Fibroblast of skin of right biceps (primary cell): ENCODE measurements around the gene KIF2A.
A peak's percentile ranks its signal among the peaks of the same experiment; 100 is the strongest.
"Not testable (repeated sequence)": the region's sequence is repeated elsewhere in the genome, so short reads cannot be mapped to it uniquely, and the experiment has no call there.

Source experiments
- DNase-seq: peaks from one replicate; pipeline ENCODE4 v3.0.0-alpha.2; 2013

The KIF2A gene

DNA sequence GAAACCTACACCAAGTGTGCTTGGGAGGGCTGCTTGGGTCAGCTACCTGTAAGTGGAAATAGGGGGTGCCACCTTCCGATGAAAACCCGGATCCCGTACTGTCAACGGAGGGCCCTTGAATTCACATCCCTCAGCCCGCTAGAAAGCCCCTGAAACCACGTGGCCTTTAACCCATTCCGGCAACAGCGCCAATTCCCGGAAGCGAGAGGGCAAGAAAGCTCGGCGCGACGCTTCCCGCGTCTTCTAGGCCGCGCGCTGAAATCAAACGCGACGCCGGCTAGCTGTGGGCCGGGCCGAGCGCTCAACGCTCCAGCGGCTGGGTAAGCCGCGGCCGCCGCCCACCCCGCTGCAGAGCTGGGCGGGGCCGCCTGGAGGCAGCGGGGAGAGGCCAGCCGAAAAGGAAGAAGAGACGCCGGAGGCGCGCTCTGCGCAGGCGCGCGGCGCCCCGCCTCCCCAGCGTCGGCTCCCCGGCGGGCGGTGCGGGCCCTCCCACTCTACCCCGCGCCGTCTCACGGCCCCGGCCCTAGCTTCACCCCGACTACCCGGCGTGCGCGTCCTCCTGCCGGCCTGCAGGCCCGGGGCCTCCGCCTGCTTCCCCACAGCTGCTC is at the start of gene KIF2A:
Gene KIF2A (plus strand): TSS at position 492 of the 608 bp plus-strand sequence. CDS start 267 bp downstream, outside the sequence.
- DNase-seq = peak; percentile 95

DNA sequence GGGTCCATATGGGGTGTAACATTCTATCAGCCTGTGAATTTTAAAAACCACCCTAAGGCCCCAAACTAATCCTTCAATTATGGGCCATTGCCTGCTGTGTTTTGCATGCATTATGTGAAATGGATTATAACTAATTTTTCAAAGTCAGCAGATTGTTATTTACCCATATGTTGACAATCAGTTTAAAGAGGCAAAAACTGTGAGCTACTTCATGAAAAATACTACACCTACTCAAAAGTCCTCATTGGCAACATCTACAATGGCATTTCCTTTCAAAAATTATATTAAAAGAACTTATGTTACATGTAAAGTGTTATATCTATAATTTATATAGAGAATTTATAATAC is 49.0 kb upstream of the KIF2A start:
- no peak for DNase-seq

DNA sequence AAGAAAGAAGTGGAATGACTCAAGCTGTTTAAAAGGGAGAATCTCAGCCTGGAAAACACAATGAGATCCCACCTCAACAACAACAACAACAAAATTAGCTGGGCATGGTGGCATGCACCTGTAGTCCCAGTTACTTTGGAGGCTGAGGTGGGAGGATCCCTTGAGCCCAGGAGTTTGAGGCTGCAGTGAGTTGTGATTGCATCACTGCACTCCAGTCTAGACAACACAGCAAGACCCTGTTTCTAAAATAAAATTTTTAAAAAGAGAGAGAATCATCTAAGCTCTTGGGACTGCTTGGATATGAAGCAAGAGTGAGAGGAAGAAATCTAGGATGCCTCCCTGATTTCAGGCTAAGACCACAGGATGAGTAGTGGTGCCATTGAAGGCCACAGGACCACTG is 47.4 kb upstream of the KIF2A start:
- no peak for DNase-seq

DNA sequence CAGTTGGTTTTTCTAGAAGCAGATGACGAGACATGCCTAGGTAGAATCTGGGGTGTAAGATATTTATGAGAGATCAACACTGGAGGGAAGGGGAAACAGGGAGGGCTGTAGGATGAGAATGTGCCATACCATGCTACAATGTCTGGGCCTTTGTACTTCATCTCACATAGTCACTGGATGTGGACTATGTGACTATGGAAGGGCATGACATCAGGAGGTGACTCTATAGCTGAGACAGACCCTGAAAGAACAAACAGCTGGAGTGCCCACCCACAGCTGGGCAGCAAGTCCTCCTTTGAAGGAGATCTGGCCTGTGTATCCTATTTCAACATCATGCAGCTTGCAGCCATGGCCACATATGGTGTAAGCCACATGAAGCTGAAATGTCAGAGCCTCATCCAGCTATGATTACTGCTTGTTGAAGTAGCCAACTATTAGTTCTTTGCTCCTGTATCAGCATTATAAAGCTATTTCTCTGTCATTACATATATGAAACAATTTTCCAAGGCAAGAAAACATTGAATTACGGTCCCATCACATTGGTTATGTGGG is 46.2 kb upstream of the KIF2A start:
- no peak for DNase-seq

DNA sequence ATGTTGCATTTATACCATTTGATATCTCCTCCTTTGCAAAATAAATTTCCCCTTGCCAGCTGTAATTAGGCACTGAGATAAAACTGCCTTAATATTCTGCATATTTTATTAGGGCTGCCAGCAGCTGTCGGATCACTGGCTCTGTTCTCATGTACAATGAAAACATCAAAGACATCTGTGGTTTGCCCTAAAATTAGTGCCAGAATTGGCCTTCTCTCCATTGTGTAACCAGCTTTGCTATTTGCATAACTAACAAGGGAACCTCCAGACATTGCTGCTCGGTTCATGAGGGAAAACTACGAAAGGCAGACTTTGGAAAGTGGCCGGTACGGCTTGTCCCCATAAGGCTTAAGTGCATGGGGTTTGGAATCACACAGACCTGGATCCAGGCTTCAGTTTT is 45.5 kb upstream of the KIF2A start:
- DNase-seq = no peak

DNA sequence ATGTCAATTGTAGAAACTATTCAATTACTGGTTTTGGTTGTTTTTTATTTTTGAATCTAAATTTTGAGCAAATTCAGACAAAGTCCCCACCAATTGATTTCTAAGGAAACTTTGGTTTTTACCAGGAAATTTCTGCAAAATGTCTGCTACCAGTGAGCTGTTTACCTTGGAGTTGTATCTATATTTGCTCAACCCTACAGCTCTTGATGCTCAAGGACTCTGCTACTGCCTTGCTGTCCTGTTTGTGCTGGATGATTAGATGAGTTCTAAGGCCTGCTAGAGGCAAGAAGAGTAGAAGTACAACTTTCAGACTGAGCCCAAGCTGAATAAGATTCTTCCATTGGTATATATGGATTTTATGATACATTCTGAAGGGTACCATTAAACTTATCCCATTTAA is 42.6 kb upstream of the KIF2A start:
- no peak for DNase-seq

DNA sequence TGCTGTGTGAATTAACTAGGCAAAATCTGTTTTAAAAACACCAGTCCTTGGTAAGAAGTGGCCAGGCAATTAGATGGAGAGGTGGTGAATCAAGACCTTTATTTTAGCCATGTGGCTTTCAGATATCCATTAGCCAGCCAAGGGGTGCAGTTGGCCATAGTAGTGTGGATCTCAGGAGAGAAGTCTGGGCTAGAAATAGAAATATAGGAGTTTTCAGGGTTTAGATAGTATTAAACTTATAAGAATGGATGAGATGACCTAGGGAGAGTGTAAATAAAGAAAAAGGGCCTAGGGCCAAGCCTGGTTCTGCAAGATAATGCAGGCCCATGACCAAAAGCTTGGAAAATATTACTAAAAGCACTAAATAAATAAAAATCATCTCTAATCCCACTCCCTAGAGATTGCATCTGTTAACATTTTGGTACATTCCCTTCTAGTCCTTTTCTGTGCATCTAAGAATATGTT is 40.3 kb upstream of the KIF2A start:
- no peak for DNase-seq

DNA sequence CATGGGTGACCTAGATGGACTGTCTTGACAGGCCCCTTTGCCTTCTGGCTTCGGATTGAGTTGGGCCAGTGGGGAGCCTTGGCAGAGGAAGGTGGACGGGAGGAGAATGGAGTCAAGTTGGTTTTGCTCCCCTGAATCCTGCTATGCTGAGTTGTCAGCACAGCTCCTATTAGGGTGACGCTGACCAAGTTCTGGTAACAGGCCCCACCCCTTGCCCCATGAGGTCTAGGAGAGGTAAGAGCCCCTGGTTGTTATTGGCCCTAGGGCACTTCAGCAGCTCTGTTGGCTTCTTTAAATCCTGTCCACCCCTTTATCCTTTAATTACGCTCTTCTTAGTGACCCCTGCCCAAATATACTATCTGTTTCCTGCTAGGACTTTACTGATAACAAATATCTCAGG is 39.4 kb upstream of the KIF2A start:
- no peak for DNase-seq

DNA sequence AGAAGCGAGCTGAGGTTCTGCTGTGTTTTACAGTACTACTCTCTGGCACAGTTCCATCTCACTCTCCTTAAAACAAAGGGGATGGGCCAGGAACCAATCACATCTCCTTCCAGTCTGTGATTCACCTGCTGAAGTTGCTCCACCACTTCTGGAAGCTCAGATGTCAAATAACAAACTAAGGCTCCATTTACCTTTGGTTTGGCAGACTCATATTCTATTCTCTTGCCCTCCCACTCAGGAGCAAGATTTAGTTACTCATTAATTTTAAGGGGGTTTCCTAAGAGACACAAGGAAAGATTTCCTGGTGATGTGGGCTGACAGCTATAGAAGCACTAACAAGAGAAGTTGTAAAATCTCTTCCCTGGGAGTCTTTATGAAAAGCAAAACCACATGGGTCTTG is 37.8 kb upstream of the KIF2A start:
- no peak for DNase-seq

DNA sequence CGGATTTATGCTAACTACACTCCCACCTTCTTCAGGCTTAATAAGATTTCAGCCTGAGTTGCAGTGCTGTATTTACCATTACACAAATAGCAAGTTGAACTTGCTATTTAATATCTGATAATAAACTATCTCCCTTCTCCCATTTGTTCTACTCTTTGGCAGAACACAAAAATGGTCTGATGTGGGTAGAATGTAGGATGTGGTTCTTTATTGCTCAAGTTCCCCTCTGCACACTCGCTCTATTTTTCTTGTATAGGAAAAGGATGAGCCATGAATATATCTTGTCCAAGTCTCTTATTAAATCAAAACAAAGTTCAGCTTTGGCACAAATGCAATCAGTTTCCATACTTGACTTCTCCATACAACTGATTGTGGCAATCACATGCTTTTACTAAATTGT is 37.2 kb upstream of the KIF2A start:
- no peak for DNase-seq

DNA sequence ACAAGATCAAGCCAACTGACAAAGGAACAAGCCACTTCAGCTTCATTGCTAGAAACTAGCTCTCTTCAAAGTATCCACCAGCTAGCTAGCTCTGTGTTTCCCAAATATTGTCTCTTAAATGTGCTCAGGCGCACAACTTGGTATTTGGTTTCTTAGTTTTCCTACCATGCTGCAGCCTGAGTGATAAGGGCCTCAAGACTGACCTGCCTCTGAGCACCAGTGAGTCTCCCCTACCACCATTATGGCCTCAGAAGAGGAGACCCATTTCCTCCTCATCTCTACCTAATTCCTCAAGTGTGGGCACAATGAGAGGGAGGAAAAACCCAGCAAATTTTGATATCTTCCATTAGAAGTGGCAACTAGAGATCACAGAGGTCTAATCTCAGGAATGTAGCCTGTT is 34.6 kb upstream of the KIF2A start:
- DNase-seq = no peak

DNA sequence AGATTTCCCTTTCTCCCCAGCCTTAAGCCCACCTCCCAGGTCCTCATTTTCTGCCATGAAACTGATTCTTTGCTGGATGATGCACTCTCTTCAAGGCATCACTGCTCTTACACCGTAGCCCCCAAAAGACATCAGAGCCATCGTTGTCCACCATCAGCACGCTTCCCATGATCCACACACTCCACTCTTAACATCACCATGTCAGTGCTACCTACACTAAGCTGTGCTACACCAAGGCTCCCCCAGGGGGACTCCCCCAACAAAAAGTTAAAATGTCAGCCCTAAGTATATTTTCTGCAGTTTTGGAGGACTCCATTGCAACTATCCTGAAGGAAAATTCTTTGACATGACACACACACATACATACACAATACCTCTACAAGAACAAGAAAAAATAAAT is 34.1 kb upstream of the KIF2A start:
- no peak for DNase-seq

DNA sequence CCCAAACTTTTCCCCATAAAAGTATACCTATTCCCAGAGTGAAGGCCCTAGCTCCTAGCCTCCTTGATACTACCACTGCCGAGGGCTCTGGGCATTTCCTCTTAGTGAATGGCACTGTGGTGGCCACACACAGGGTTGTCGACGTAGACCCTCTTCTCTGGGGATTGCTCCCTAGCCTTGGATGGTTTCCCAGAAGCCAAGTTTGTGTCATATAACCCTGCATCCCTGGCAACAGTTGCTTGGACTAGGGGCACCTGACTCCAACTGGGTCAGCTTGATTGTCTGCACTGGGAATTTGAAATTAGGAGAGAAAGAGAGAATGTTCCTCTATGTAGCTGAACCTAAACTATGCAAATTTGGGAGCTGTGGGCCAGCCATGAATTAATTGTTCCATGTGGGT is 32.3 kb upstream of the KIF2A start:
- no peak for DNase-seq

DNA sequence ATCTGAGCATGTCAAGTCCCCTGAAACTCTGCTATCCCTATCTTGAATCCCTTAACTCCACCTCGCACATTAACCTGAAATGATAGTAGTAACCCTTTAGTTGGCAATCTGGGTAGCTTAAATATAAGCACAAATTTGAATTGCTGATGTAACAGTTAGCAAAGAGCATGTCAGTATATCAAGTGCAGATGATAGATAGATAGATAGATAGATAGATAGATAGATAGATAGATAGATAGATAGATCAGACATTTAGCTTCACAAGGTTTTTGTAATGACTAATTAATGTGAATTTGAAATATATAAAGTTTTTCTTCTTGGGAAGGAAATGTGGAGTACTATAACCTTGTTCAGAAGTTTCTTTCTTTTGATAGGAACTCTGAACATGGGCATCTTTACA is 30.4 kb upstream of the KIF2A start:
- no peak for DNase-seq

DNA sequence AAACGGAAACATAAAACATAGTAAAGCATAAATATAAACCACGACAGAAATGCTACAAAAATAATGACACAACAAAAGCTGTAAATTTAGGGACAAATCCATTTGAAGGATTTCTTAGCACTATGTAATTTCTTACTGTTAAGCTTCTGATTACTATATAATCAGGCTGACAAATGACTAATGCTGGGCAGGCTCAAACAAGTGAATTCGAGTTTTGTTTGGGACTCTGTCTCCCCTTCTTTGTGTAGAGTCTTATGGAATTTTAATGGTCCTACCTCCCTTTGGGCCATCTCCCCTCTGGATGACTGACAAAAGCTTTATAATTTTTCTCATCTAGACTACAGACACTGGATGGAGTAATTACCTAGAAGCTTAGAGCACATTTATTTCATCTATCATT is 24.6 kb upstream of the KIF2A start:
- DNase-seq = no peak

DNA sequence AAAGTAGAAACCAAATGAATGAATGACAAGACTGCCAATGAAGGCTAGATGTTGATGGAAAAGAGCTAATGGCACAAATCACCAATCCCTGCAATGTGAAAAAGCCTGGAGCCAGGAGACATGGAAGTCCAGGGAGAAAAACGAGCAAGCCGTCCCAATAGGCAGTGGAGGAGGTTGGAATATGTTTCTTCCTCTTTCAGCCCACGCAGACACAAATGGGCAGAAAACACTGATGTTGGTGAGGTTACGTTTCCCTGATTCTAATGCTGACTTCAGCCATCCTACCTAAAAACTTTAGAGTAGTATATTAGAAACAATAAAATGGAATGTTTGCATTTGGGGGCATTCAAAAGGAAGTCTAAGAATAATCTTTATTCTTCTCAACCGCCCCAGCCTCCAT is 23.9 kb upstream of the KIF2A start:
- DNase-seq = no peak

DNA sequence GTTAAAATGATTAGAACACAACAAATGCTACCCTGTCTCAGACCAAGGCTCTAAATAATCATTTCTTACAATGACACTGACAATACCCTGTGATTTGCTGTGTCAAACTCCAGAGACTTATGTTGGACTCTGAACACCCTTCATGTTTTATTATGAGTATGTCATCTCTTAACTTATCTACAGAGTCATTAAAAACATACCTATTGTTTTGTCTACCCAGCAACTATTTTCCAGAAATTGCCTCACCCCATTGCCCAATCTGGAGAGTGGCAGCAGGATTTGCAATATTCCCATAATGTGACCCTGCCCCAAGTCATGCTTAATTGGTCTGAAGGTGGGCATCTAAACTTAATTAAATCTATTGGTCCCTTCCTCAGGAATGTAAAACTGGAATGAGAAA is 23.0 kb upstream of the KIF2A start:
- DNase-seq = no peak

DNA sequence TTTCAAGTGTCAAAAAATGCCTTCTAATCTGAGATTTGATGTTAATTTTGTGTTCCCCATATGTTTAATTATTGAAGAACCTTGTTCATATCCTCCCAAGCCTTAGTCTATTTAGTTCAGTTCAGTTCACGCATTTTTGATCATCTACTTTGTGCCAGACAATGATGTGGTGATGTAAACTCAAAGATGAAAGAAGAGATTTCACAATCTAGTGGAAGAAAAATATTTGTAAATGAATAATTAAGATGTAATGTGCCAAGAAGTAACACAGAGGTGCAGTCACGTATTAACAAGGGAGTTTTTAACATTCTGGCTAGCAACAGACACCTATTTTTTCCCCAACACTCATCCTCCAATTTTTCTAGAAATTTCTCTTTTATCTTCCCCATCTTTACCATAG is 22.1 kb upstream of the KIF2A start:
- DNase-seq = no peak

DNA sequence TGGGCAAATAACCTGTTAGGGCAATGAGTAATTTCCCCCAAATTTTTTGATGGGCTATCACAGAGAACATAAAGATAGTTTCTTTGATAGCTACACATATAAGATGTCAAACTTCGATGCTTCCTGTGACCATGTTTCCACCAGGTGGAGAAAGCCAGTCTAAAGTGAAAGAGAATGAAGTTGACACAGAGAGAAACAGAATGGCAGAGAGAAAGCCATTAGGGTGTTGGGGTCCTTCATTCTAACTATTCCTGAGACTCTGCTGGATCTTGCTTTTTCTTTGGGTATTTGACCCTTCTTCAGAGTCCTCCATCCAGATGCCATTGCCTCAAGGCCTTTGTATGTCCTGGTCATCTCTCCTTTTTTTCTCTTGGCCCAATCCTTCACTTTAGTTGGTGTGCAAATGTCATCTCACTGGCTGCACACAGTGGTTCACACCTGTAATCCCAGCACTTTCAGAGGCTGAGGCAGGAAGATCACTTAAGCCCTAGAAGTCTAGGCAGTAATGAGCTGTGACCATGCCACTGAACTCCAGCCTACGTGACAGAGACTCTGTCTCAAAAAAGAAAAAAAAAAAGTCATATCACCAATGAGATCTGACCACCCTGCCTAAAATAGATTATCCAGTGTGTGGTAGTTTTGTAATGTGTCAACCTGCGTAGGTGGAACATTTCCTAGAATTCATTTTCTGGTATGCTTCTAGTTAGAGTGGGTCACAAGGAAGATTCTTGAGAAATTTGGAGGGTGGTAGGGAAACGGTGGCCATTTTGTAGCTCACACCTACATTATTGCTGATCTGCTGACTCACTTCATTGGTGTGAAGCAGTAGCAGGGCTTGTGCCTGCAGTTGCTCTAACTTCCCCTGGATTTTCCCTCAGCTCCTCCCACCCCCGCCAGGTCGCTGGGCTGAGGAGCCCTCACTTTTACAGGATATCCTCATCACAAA is 20.8 kb upstream of the KIF2A start:
- DNase-seq = no peak

DNA sequence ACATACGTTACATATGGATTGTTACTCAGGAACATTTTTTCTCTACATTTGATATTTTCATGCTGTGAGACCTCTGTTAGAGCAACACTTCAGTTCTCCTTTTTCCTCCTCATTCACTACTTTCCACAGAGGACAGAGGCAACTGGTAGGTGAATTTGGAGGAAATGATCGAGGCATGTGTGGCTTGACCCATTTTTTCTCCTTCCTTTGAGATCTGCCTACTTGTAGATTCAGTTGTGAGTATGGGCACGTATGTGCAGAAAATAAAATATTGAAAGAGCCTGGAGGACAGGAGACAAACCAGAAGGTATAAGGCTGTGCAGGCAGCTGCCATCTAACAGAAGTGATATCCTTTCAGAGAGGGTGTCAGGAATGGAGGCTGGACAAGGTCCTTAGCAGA is 19.2 kb upstream of the KIF2A start:
- no peak for DNase-seq

DNA sequence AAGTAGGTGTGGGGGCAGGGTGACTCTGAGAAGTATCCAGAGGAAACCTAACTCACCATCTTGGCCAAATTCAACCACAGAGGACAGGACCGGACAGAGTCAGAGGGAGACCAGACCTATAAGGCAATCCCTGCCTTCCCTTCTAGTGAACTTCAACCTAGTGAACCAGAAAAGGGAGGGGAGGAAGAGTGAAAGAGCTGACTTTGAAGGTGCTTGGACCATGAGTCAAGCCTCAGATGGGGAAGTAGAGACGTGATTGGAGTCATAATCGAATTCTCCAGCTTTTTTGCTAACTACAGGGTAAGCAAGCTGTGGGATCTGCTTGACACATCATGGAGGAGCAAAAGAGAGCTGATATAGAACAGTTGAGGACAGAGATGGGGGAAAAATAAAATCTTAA is 18.8 kb upstream of the KIF2A start:
- DNase-seq = no peak

DNA sequence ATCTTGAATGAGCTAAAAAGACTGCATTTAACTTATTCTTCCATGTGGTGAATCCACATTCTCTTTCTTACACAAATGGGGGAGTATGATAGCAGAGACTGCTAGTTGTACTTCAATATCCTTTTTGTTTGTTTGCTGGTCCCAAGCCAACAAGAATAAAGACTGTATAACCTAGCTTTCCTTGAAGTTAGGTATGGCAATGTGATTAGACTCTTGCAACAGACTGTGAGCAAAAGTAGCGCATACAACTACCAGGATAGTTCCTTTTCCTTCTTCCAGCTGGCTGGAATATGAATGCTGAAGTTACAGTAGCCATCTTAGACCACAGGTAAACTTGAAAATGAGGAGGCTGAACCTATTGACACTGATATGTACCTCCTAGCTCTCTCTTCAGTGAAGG is 17.9 kb upstream of the KIF2A start:
- DNase-seq = no peak

DNA sequence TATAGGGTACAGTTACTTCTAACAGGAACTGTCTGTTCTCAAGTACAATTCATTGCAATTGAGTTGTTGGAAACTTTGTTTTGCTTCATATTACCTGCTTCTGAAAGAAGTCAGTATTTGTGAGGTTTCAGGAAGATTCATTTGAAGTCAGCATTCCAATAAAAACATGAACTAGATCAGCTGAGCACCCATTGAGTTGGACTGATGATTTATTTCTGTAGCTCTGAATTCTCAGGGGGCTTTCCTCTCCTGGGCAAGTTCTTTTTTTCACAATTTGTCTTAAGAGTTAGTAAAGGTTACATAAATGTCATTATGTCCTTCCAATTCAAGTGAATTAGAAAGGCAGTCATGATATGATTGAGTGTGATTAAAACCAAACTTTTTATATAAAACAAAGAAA is 16.2 kb upstream of the KIF2A start:
- no peak for DNase-seq

DNA sequence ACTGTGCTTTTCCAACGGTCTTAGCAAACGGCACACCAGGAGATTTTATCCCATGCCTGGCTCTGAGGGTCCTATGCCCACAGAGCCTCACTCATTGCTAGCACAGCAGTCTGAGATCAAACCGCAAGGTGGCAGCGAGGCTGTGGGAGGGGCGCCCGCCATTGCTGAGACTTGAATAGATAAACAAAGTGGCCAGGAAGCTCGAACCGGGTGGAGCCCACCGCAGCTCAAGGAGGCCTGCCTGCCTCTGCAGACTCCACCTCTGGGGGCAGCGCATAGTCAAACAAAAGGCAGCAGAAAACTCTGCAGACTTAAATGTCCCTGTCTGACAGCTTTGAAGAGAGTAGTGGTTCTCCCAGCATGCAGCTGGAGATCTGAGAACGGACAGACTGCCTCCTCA is 14.2 kb upstream of the KIF2A start:
- not testable (repeated sequence) for DNase-seq
